Endothelial cell (in vitro differentiated cells): ENCODE data around the gene ATG14. TPM values are rescaled to one million over a fixed set of nuclear protein-coding genes. Genes with fewer than 3 reads are reported as not detected.

ENCODE experiments used
- DNase-seq: peaks from one replicate; pipeline ENCODE4 v3.0.0; 2021; ENCODE audit warnings: low spot score
- H3K27ac Mint-ChIP-seq: one replicate; pipeline ENCODE4 v1.8.0; 2021; ENCODE audit warnings: mixed read lengths, inconsistent platforms; ENCODE audit not compliant: unreplicated experiment
- H3K27me3 Mint-ChIP-seq: one replicate; pipeline ENCODE4 v1.8.0; 2021; ENCODE audit warnings: mild to moderate bottlenecking, moderate library complexity, mixed read lengths, inconsistent platforms; ENCODE audit not compliant: unreplicated experiment
- H3K36me3 Mint-ChIP-seq: one replicate; pipeline ENCODE4 v1.8.0; 2021; ENCODE audit warnings: mild to moderate bottlenecking, low read depth, mixed read lengths, inconsistent platforms; ENCODE audit not compliant: unreplicated experiment
- H3K4me1 Mint-ChIP-seq: one replicate; pipeline ENCODE4 v1.8.0; 2021; ENCODE audit warnings: mild to moderate bottlenecking, mixed read lengths, inconsistent platforms; ENCODE audit not compliant: unreplicated experiment
- H3K4me3 Mint-ChIP-seq: one replicate; pipeline ENCODE4 v1.8.0; 2021; ENCODE audit warnings: mild to moderate bottlenecking, mixed read lengths, inconsistent platforms; ENCODE audit not compliant: unreplicated experiment
- H3K9me3 Mint-ChIP-seq: one replicate; pipeline ENCODE4 v1.8.0; 2021; ENCODE audit warnings: mixed read lengths, inconsistent platforms; ENCODE audit not compliant: unreplicated experiment
- total RNA-seq: library from RNA; stranded (reverse); fragmentation: NEBNext Ultra II Directional; extraction: Animal tissue kit (Norgen Biotek cat#: 25700); gene quantifications from one replicate; pipeline ENCODE4 v1.2.1, GENCODE V29; 2021; ENCODE audit not compliant: unreplicated experiment
- TF ChIP-seq, protein P1 (sequence below): fragments of 200-600 bp; sonication (generic); IDR thresholded peaks from one replicate; pipeline ENCODE4 v1.5.0; 2021; ENCODE audit warnings: antibody characterized with exemption; ENCODE audit not compliant: unreplicated experiment

The ATG14 gene
- total RNA-seq, 1 donor from 2014 or later: 14.0 TPM

DNA sequence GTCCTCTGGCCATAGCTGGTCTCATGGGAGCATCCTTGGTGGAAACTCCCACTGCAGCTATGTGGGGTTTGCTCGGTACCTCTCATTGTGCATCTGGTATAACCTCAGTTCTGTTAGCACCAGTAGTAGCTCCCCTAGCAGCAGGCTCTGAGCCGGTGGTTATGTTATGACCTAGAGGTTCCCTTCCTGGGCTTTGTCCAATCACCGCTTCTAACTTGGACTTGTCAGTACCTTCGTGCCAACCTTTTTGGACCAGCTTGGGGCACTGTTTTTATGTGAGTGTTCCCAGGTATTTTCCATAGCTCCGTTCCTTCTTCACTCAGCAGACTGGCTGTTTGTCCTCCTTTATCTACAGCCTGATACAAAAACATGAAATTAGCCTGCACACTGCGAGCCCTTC is 55.7 kb downstream of the ATG14 start:
- H3K9me3 Mint-ChIP-seq: no peaks in the 10 kb centered on the region
- no peak for DNase-seq
- H3K27ac Mint-ChIP-seq: no peak overlapping the region
- no peaks in the 10 kb centered on the region for H3K4me1 Mint-ChIP-seq
- peaks cover 5% of the 10 kb centered on the region for H3K27me3 Mint-ChIP-seq
- TF ChIP-seq, protein P1, sequence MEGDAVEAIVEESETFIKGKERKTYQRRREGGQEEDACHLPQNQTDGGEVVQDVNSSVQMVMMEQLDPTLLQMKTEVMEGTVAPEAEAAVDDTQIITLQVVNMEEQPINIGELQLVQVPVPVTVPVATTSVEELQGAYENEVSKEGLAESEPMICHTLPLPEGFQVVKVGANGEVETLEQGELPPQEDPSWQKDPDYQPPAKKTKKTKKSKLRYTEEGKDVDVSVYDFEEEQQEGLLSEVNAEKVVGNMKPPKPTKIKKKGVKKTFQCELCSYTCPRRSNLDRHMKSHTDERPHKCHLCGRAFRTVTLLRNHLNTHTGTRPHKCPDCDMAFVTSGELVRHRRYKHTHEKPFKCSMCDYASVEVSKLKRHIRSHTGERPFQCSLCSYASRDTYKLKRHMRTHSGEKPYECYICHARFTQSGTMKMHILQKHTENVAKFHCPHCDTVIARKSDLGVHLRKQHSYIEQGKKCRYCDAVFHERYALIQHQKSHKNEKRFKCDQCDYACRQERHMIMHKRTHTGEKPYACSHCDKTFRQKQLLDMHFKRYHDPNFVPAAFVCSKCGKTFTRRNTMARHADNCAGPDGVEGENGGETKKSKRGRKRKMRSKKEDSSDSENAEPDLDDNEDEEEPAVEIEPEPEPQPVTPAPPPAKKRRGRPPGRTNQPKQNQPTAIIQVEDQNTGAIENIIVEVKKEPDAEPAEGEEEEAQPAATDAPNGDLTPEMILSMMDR: no peak
- no peak overlapping the region for H3K4me3 Mint-ChIP-seq
- peaks cover 12% of the 10 kb centered on the region for H3K36me3 Mint-ChIP-seq

DNA sequence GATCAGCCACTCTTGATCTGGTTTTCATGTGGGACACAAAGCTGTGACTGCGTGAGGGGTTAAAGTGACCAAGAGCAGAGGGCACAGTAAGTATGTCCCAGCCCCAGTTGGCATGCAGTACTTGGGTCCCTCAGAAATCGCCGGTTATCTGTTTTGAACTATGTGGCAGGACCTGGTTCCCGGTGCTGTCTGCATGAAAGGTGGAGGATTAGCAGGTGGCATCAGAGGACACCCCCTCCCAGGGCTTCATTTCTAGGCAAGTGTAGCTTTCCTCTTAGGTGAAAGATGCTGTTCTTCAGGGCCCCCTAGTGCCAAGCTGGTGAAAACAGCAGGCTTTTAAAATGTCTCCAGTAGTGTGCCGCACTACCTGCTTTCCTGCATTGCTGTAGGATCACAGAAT is 57.1 kb downstream of the ATG14 start:
- TF ChIP-seq, protein P1: no peak
- DNase-seq: peak; percentile 42
- Mint-ChIP-seq H3K9me3 (no peaks in the 10 kb centered on the region), H3K4me1 (no peaks in the 10 kb centered on the region), H3K4me3 (no peak overlapping the region), H3K27ac (no peak overlapping the region), H3K27me3 (peaks cover 3% of the 10 kb centered on the region), H3K36me3 (peaks cover 17% of the 10 kb centered on the region)

DNA sequence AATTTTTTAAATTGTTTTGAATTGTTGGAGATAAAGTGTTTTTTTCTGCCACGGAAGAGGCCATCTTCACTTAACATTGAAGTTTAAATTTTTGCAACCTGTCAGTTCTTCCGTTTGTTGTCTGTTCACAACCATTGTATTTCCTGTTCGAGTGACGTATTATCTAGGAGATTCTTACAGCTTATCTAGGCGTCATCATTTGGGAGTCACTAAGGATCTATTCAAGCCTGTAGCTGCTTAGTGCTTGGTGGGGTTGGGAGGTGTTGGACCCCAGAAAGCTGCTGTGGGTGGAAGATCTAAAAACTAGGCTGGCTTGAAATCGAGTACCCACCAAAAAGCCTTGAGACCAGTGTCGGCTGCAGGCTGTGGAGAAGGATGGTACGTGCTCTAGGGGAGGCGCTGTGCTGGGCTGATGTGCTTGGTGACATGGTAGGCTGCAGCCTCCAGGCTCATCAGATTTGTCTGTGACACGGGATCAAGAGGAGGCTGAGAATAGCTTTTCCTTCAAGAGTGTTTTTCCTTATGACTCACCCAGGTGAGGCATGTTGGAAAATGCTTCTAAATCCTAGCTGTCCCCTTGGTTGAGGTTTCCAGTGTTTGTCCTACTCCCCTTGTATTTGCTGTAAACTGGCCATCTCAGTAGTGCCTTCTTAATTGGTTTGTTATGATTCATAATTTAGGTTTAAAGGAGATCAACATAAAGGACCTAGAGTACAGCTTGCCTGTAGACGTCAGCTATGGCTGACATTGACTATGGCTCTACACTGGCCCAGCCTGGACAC is 57.8 kb downstream of the ATG14 start:
- no peak overlapping the region for H3K27ac Mint-ChIP-seq

DNA sequence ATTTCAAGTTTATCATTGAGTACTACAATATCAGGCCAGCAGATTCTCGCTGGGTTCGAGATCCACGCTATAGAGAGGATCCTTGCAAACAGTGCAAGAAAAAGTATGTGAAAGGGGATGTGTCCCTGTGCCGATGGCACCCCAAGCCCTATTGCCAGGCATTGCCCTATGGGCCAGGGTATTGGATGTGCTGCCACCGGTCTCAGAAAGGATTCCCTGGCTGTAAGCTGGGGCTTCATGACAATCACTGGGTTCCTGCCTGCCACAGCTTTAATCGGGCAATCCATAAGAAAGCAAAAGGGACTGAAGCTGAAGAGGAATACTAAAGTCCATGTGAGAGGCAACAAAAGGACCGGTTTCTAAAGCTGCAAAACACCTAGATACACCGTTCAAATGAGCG is 59.4 kb downstream of the ATG14 start:
- no peak overlapping the region for H3K27ac Mint-ChIP-seq
- DNase-seq: no peak
- no peaks in the 10 kb centered on the region for H3K9me3 Mint-ChIP-seq
- TF ChIP-seq, protein P1: no peak
- no peaks in the 10 kb centered on the region for H3K4me1 Mint-ChIP-seq
- peaks cover 15% of the 10 kb centered on the region for H3K36me3 Mint-ChIP-seq
- H3K4me3 Mint-ChIP-seq: no peak overlapping the region
- H3K27me3 Mint-ChIP-seq: peaks cover 3% of the 10 kb centered on the region

More for the DNA sequence above, 57.8 kb downstream of the ATG14 start:
- Mint-ChIP-seq H3K27me3 (peaks cover 3% of the 10 kb centered on the region), H3K4me1 (no peaks in the 10 kb centered on the region), H3K36me3 (peaks cover 15% of the 10 kb centered on the region), H3K4me3 (no peak overlapping the region), H3K9me3 (no peaks in the 10 kb centered on the region)
- DNase-seq: no peak
- TF ChIP-seq, protein P1: no peak

DNA sequence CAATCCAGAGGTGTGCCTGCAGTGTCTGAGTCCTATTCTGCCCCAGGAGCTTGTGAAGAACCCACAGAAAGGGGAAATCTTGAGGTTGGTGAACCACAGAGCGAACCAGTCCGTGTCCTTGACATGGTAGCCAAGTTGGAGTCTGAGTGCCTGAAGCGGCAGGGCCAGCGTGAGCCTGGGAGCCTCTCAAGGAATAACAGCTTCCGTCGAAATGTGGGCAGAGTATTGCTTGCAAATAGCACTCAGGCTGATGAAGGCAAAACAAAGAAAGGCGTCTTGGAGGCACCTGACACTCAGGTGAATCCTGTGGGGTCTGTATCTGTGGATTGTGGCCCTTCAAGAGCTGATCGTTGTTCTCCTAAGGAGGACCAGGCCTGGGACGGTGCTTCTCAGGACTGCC is 60.5 kb downstream of the ATG14 start:
- no peak overlapping the region for H3K4me3 Mint-ChIP-seq
- peaks cover 3% of the 10 kb centered on the region for H3K27me3 Mint-ChIP-seq
- peaks cover 15% of the 10 kb centered on the region for H3K36me3 Mint-ChIP-seq
- no peak for DNase-seq
- no peak overlapping the region for H3K27ac Mint-ChIP-seq
- TF ChIP-seq, protein P1: no peak
- no peaks in the 10 kb centered on the region for H3K4me1 Mint-ChIP-seq
- H3K9me3 Mint-ChIP-seq: no peaks in the 10 kb centered on the region
